Stimulated activated CD4-positive, alpha-beta T cell treated with anti-CD3 and anti-CD28 coated beads, Interleukin-12 subunit alpha, Interleukin-12 subunit beta, amount 100 ng/mL, for 24 hours (primary cell): ENCODE data around the gene MUL1.
"Not testable (repeated sequence)": the region's sequence is repeated elsewhere in the genome, so short reads cannot be mapped to it uniquely, and the experiment has no call there.

Experiments used
- DNase-seq, 2 experiments: peaks; one replicate each; pipeline ENCODE4 v3.0.0-alpha.2; 2020; ENCODE audit warnings: low read depth in 2 of 2

The MUL1 gene

GRCh38 chr1:20511518-20512428, 3.8 kb upstream of the MUL1 start:
- DNase-seq: no peak

- no peak for DNase-seq
Observed at GRCh38 chr1:20508411-20508771, 440 bp upstream of the MUL1 start.

GRCh38 chr1:20507248-20507563, 745 bp downstream of the MUL1 start:
- no peak for DNase-seq

GRCh38 chr1:20505488-20505887, 2.5 kb downstream of the MUL1 start:
- no peak for DNase-seq

- no peak for DNase-seq
Observed at GRCh38 chr1:20500716-20501115, 7.2 kb downstream of the MUL1 start.

- no peak for DNase-seq
Observed at GRCh38 chr1:20499718-20500117, 8.2 kb downstream of the MUL1 start.

- DNase-seq: no peak
Observed at GRCh38 chr1:20499105-20499504, 8.8 kb downstream of the MUL1 start.

GRCh38 chr1:20498116-20498515, 9.8 kb downstream of the MUL1 start:
- DNase-seq: no peak

- no peak for DNase-seq
Observed at GRCh38 chr1:20497506-20497905, 10.4 kb downstream of the MUL1 start.

GRCh38 chr1:20496725-20497383, 11.1 kb downstream of the MUL1 start:
- not testable (repeated sequence) for DNase-seq

GRCh38 chr1:20496241-20496661, 11.7 kb downstream of the MUL1 start:
- DNase-seq: peak in 1 of 2 experiments; percentile 20

- DNase-seq: no peak
Observed at GRCh38 chr1:20495661-20496060, 12.3 kb downstream of the MUL1 start.

- DNase-seq: no peak
Observed at GRCh38 chr1:20494609-20495311, 13.2 kb downstream of the MUL1 start.

GRCh38 chr1:20493839-20494608, 13.9 kb downstream of the MUL1 start:
- DNase-seq: peak; percentile 71 to 80

- no peak for DNase-seq
Observed at GRCh38 chr1:20493309-20493708, 14.6 kb downstream of the MUL1 start.

GRCh38 chr1:20492751-20493150, 15.2 kb downstream of the MUL1 start:
- DNase-seq: no peak

- no peak for DNase-seq
Observed at GRCh38 chr1:20491866-20492265, 16.1 kb downstream of the MUL1 start.

- no peak for DNase-seq
Observed at GRCh38 chr1:20491178-20491577, 16.8 kb downstream of the MUL1 start.

GRCh38 chr1:20487236-20487590, 20.7 kb downstream of the MUL1 start:
- no peak for DNase-seq

- no peak for DNase-seq
Observed at GRCh38 chr1:20486457-20487235, 21.3 kb downstream of the MUL1 start.
